Stomach (tissue), 4 donors: Measurements from ENCODE around the gene EDC3.

Source experiments
- EP300 ChIP-seq: sonication (generic); formaldehyde crosslinking; IDR thresholded peaks from one replicate; pipeline ENCODE4 v1.6.1; 2017; ENCODE audit warnings: antibody characterized with exemption
- TF ChIP-seq, protein P1 (sequence below), 7 experiments: fragments of 450-650 bp in 4 of 7; fragments of 200-600 bp in 3 of 7; sonication (generic) in 3 of 7; IDR thresholded peaks; one replicate each; pipeline ENCODE4 v1.5.1; 2016 to 2019; ENCODE audit warnings: antibody characterized with exemption in 7 of 7, control low read depth in 2 of 7, mild to moderate bottlenecking in 1 of 7

DNA sequence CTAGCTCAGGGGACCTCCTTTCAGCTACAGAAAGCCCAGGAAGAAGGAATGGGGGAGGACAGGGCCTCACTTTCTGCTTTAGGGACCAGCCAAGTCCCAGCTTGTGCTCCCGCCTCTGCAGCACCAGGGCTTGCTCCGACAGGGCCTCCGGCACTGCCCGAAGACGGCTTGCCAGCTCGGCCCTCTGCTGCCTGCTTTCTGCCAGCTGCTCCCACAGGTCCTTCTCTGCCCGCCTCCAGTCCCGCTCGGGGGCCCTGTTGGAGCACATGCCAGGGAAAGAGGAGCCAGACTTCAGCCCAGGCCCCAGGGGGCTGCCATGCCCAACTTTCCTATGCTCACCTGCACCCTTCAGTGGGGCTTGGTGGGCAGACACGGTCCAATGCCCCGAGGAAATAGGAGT, 84.5 kb downstream of the EDC3 start:
- TF ChIP-seq, protein P1, sequence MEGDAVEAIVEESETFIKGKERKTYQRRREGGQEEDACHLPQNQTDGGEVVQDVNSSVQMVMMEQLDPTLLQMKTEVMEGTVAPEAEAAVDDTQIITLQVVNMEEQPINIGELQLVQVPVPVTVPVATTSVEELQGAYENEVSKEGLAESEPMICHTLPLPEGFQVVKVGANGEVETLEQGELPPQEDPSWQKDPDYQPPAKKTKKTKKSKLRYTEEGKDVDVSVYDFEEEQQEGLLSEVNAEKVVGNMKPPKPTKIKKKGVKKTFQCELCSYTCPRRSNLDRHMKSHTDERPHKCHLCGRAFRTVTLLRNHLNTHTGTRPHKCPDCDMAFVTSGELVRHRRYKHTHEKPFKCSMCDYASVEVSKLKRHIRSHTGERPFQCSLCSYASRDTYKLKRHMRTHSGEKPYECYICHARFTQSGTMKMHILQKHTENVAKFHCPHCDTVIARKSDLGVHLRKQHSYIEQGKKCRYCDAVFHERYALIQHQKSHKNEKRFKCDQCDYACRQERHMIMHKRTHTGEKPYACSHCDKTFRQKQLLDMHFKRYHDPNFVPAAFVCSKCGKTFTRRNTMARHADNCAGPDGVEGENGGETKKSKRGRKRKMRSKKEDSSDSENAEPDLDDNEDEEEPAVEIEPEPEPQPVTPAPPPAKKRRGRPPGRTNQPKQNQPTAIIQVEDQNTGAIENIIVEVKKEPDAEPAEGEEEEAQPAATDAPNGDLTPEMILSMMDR (IDR thresholded peaks at IDR 0.05) = no peak
- TF ChIP-seq EP300 = no peak
